HG03045 (cell line): ENCODE measurements around the gene TRPV3.

ENCODE experiments used
- ATAC-seq: cut with Tn5 transposase; IDR thresholded peaks from one replicate; pipeline ENCODE4 v1.9.1; 2021; ENCODE audit warnings: mild to moderate bottlenecking, moderate library complexity; ENCODE audit not compliant: unreplicated experiment

TRPV3 gene

GRCh38 chr17:3547628-3548027, 10.0 kb downstream of the TRPV3 start:
- ATAC-seq = no peak

GRCh38 chr17:3546997-3547396, 10.6 kb downstream of the TRPV3 start:
- ATAC-seq = no peak

- no peak for ATAC-seq
Measured at GRCh38 chr17:3546521-3546920, 11.1 kb downstream of the TRPV3 start.

- no peak for ATAC-seq
Measured at GRCh38 chr17:3545151-3545550, 12.5 kb downstream of the TRPV3 start.

DNA sequence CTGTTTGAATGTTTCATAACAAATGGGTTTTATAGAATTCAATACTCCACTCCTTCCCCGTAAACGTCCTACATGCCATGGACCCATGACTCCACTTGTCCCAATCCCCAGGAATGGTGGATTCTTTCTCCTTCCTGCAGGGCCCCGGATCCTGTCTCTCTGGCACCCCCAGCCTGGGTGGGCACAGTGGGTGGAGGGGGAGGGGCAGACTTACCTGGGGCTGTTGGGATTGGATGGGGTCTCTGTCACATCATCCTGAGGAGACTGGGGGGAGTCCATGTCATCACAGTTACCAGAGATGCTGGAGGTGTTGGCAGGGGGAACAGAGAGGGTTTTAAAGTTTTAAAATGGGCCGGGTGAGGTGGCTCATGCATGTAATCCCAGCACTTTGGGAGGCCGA, 13.2 kb downstream of the TRPV3 start:
- ATAC-seq = no peak

DNA sequence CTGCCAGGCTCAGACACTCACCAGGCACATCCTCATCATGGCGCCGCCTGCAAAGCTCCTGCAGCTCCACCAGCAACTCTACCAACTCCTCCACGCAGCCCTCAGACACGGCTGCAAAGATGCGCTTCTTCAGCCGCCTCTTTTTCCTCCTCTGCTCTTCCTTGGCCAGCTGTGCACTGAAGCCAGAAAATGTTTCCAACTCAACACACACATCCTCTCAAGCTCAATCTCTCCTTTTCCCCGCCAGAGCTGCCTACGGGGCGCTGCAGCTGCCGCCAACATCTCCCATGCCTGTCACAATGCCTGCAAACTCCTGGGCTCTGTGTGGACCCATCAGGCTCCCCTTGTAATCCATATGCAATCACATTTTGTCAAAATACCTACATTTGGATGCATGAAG, 14.2 kb downstream of the TRPV3 start:
- ATAC-seq = no peak

- no peak for ATAC-seq
Measured at GRCh38 chr17:3542410-3543088, 15.1 kb downstream of the TRPV3 start.

- no peak for ATAC-seq
Measured at GRCh38 chr17:3539881-3540540, 17.6 kb downstream of the TRPV3 start.

GRCh38 chr17:3536716-3537115, 20.9 kb downstream of the TRPV3 start:
- no peak for ATAC-seq

- no peak for ATAC-seq
Measured at GRCh38 chr17:3535253-3535995, 22.2 kb downstream of the TRPV3 start.

- no peak for ATAC-seq
Measured at GRCh38 chr17:3534881-3535252, 22.7 kb downstream of the TRPV3 start.

GRCh38 chr17:3533752-3534151, 23.9 kb downstream of the TRPV3 start:
- ATAC-seq = no peak

- no peak for ATAC-seq
Measured at GRCh38 chr17:3532859-3533142, 24.8 kb downstream of the TRPV3 start.

- ATAC-seq = no peak
Measured at GRCh38 chr17:3532106-3532858, 25.3 kb downstream of the TRPV3 start.

DNA sequence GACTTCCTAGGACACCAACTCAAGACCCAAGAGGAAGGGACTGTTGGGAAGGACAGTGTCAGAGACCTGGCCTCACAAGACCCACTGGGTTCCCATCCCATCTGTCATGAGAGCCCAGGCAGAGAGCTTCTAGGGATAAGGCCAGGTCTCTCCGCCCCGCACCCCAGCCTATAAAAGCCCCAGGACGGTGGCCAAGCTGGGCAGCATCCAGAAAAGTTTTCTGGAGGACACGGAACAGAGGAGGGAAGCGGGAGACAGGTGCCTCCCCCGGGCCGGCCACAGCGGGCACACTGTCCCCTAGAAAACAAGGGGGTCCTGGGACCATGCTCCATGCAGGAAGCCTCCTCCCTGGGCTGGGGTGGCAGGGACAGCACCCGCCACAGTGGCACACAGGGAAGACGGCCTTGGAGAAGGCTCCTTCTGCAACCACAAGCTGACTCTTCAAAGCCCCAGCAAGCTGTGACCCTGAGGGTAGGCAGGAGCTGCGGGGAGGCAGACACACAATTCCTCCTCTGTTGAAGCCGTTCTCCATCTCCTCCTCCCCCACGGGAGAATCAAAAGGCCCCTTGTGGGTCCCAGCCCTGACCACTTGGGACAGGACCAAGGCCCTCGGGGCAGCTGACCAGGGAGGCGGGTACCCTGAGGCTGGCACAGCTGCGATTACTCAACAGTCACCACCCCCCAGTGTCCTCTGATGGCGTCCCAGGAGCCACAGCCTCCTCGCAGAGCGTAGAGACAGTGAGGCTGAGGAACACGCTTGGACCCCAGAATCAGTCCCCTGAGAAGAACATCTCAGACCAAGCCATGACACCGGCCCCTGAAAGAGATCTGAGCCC, 26.1 kb downstream of the TRPV3 start:
- ATAC-seq = no peak

- no peak for ATAC-seq
Measured at GRCh38 chr17:3529817-3530741, 27.5 kb downstream of the TRPV3 start.

GRCh38 chr17:3528880-3529511, 28.6 kb downstream of the TRPV3 start:
- no peak for ATAC-seq

DNA sequence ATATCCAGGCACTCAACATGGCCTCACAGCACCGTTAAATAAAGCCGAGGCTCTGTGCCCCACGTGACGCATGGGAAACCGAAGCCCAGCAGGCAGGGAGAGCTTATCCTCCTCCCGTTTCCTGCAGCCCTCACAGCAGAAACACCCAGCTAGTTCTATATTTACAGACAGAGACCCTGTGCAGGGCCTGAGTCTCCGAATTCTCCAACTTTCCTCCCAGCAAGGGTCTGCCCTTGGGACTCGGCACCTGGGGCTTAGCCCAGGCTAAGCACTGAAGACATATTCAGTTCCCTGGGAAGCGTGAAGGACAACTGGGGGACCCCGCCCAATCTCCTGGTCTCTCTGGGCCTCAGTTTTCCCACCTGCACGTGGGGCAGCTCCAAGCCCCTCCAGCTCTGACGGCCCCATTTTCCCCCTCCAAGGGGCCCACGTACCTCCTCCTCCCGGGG, 29.2 kb downstream of the TRPV3 start:
- ATAC-seq = no peak

DNA sequence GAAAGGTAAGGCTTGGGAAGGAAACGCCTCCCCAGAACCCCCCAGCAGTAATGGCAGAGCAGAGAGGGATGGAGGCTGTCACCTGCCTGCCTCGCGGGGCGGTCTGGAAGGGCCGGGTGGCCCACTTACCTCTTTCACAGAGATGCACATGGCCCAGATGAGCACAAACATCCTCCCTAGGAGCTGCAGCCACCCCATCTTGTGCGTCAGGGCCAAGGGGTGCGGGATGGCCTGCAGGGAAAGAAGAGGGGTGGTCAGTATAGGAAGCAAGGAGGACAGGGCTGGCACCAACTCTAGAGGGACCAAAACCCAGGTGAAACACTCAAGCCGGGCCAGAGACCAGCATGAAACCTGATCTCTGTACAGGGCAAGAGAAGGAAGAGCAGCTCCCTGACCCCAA, 29.7 kb downstream of the TRPV3 start:
- ATAC-seq = no peak
